ENCODE data around the gene FKBP1A.
"Not testable (repeated sequence)": the region's sequence is repeated elsewhere in the genome, so short reads cannot be mapped to it uniquely, and the experiment has no call there.

Gene FKBP1A

DNA sequence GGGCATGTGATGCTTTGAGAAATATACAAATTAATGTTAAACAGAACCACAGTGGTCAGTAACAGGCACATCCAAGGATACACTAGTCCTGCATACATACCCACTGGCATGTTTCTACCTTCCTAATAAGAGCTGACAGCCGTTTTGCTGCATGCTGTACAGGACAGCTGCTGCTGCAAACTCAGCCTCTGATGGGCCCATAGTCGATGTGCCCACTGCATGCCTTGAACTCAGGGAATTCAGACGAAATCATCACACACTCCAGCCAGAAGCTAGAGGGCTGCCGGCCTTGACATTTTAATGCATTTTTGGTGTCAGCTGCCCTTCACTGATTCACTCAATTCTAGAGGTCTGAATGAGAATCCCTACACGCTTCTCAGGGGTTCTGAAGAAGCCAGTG is 29.3 kb downstream of the FKBP1A start:
- no peak for DNase-seq (ENCODE audit: low read depth)

DNA sequence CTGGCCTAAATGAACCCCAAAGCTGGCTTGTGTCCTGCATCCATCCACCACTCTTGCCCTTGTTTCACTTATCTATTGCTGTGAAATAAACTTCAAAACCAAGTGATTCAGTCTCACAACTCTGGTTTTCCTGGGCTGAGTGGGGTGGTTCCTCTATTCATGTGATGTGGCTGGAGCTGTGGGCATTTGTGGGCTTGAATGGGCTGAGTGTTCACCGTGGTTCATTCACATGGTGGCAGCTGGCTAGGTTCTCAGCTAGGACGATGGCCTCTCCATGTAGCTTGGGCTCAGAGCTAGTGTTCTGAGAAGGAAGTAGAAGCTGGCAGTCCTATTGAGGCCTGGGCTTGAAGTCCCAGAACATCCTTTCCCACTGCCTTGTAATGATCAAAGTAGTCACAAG is 30.4 kb downstream of the FKBP1A start:
- no peak for DNase-seq (ENCODE audit: low read depth)

DNA sequence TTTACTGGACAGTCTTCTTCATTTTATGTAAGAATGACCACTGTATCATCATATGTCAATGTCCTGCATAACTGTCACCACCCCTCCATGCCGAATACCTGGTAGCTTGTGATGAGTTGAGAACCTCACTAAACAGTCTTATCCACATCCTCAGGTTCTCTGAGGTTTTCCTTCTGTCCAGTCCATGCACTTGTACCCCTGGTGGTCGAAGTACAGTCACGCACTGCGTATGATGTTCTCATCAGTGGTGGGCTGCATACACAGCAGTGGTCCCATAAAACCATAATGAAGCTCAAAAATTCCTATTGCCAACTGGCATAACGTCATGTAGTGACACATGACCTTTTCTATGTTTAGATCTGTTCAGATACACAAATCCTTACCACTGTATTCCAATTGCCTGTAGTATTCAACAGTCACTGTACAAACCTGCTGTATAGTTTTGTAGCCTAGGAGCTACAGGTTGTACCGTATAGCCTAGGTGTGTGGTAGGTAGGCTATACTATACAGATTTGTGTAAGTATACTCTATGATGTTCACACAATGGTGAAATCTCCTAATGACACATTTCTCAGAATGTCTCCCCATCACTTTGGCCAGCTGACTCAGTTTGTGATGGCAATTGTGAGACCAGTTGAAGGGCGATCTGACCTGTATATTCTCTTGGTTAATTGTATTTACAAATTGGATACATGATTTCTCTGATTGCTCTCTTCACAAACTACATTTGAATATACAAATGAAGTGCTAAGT is 32.6 kb downstream of the FKBP1A start:
- DNase-seq (ENCODE audit: low read depth): no peak

DNA sequence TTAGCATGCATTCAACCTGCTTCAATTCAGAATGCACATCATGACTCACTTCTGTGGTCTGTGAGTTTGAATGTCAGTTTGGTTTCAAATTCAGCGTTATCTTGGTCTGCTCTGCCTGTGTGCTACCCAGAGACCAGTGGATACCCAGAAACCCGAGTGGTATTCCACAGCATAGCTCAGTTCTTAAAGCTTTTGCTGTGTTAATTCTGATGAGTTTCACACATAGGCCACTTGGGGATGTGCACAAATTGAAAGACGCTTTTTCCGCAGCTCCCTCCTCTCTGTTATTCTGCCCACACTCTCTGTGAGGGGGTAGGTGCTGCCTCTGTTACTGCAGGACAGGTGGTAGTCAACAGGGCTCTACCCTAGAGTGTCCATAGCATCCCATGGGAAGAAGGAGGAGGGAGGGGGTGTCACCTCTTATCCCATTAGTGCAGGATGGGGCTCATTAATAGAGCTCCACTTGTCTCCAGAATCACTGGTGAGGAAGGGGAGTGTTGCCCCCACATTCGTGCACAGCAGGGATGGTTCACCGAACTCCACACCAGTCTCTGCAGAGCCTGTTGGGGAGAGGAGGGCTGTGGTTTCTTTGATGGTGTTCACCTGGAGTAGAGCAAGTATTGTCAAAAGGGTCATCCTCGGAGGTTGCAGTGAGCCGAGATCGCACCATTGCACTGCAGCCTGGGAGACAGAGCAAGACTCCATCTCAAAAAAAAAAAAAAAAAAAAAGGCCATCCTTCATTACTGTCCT is 34.8 kb downstream of the FKBP1A start:
- no peak for DNase-seq (ENCODE audit: low read depth)

DNA sequence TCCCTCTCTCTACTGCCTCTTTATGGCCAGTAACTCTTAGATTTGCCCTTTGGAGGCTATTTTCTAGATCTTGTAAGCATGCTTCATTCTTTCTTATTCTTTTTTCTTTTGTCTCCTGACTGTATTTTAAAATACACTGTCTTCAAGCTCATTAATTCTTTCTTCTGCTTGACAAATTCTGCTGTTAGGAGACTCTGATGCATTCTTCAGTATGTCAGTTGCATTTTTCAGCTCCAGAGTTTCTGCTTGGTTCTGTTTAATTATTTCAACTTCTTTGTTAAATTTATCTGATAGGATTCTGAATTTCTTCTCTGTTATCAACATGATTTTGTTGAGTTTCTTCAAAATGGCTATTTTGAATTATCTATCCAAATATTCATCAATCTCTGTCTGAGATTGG is 38.9 kb downstream of the FKBP1A start:
- no peak for DNase-seq (ENCODE audit: low read depth)

DNA sequence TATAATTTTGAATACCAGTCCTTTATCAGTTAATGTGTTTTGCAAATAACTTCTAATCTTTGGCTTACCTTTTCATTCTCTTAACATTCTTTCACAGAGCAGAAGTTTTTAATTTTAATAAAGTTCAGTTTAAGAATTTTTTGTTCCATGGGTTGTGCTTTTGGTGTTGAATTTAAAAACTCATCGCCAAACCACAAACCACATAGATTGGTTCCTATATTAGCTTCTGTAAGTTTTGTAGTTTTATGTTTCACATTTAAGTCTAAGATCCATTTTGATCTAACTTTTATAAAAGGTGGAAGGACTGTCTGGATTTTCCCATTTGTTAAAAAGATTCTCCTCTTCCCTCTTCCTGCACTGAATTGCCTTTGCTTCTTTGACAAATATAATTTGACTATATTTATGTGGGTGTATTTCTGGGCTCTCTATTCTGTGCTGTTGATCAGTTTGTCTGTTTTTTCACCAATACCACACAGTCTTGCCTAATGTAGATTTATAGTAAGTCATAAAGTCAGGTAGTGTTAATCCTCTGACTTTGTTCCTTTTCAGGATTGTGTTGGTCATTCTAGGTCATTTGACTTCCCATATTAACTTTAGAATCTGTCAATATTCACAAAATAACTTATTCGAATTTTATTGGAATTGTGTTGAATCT is 46.4 kb downstream of the FKBP1A start:
- no peak for DNase-seq (ENCODE audit: low read depth)

DNA sequence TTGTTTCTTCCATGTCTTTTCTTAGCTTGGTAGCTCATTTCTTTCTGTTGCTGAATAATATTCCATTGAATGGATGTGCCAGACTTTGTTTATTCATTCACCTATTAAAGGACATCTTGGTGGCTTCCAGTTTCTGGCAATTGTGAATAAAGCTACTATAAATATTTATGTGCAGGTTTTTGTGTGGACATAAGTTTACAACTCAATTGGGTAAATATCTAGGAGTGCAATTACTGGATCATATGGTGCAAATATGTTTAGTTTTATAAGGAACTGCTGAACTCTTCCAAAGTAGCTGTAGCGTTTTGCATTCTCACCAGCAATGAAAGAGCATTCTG is 47.1 kb downstream of the FKBP1A start:
- no peak for DNase-seq (ENCODE audit: low read depth)

DNA sequence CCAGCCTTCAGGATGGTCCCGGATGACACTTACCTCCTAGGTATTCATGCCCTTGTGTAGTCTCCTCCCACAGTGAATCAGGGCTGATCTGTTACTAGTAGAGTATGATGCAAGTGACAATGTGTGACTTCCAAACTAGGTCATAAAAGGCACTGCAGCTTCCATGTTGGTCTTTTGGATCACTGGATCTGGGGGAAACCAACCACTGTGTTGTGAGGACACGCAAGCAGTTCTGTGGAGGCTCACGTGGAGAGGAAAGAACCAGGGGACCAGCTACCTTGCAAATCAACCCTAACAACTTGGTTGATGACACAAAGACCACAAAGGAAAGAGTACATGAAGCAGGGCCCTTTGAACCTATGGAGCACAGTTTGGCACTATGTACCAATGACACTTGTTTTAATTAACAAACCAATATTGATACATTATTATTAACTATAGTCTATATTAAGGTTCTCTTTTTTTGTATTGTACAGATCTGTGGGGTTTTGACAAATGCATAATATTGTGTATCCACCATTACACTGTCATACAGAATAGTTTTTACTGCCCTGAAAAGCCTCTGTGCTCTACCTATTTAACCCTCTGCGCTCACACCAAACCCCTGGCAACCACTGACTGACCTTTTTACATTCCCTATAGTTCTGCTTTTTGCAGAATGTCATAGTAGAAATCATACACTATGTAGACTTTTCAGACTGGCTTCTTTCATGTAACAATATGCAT is 47.7 kb downstream of the FKBP1A start:
- DNase-seq (ENCODE audit: low read depth): no peak

DNA sequence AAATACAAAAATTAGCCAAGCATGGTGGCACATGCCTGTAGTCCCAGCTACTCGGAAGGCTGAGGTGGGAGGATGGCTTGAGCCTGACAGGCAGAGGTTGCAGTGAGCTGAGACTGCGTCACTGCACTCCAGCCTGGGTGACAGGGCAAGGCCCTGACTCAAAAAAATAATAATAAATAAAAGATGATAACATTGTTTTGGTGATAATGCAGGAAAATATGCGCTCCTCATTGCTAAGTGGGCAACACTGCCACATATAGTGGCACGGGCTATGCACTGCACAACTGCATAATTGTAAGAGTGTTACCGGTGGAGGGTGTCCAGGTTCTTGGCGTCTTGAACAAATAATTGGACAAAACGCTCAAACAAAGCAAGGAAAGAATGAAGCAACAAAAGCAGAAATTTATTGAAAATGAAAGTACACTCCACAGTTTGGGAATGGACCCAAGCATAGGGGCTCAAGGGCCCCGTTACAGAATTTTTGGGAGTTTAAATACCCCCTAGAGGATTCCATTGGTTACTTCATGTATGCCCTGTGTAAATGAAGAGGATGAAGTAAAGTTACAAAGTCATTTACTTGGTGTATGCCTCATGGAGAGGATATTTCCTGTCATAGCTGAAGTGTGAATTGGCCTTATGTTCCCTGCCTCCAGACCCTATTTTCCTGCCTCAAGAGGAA is 49.3 kb downstream of the FKBP1A start:
- not testable (repeated sequence) for DNase-seq (ENCODE audit: low read depth)

DNA sequence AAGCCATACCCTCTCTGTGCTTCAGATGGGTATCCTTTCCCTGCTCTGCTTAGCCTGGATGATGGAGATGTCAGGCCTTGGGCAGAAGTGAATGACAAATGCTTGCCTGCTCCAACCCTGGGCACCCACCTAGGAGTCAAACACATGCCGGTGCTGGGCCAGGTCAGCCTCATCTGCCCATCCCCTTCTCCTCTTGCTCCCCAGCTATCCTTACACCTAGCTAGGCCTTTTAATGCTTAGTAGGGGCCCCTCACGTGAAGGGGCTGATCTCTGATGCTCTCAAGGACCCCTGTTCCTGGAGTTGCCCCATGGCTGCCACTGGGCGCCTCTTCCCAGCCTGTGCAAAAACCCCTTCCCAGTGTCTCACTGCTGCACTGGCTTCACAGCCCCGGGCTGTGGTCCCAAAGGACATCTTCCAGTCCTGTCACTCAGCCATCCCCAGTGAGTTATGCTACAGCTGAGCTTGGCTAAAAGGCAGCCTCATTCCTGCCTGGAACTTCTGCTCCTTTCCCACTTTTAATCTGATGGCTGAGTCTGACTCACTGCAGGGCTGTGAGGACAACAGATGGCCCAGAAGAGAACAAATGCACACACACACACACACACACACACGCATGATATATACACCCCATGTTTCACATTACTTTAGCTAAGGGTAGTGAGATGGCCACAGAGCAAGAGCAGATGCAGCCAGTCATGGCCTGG is 51.1 kb downstream of the FKBP1A start:
- DNase-seq (ENCODE audit: low read depth): no peak

DNA sequence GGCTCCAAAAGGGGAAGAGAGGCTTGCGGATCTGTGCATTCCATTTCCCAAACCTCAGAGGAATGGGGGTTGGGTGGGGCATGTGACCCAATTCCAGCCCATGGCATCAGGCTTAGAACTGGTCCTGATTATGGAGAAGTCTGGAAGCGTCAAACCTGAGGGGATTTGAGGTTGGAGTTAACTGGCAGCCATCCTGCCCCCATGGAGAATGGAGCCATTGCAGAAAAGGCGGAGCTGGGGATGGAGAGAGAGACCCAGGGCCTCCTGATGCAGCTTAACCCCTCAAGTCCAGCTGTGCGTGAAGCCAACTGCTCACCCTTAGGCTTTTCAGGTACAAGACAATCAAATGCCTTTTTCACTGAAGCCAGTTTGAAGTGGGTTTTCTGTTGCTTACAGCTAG is 54.1 kb downstream of the FKBP1A start:
- DNase-seq (ENCODE audit: low read depth): no peak

DNA sequence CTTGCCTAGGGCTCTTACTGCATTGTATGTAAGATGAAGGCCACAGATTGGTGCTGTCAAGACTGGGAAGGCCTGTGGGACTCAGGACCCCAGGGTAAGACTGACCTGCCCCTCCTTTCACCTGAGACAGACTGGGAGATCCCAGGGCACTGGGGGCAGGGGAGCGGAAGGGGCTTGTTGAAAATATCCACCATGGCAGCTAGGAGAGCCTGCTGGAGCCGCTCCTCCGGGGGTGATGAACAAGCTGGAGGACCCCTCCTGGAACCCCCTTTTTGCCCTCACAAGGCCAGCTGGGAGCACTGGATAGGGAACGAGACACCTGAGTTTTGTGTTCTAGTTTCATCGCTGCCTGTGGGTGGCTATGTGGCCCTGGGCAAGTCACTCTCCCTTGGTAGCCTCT is 54.8 kb downstream of the FKBP1A start:
- DNase-seq (ENCODE audit: low read depth): no peak

DNA sequence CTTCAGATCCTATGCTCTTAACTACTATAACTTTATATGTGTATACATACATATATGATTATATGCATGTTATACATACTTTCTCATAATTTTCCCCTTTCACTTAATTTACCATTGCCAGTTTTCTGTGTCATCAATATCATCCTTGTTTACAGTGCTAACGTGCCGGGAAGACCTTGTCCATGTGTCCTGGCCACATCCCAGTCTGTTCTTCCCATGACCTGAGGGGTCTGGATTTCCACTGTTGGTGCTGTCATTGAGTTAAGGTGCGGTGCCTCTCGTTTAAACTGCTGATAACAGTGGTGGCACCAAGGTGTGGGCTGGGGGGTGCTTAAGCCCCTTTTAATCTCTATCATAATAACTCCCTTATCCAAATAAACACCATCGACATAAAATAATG is 55.4 kb downstream of the FKBP1A start:
- no peak for DNase-seq (ENCODE audit: low read depth)

DNA sequence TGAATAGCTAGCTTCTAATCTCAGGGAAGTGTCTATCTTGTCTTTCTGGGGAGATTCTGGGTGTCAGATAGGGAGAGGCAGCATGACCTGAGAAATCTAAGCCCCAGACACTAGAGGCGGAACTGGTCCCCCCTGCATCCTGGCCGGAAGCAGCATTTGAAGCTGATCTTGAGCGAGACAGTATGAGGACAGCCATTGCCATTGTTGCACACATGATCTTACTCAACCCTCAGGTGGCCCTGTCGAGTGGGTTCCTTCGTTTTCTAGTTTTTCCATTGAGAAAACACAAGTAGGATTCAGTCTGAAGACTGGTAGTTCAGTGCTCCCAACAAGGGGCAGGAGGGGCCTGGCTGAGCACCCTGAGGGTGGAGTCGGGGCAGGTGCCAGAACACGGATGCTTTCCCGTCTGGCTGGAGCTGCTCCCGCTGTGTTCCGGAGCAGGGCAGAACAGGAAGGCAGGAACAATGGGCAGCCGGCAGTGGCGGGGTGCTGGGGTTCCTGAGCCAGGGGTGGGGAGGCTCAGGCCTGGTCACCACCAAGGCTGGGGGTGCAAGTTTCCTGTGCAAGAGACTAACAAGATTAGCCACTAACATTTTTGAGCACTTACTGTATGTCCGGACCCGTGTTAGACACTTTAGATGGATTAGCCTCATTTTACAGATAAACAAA is 56.0 kb downstream of the FKBP1A start:
- no peak for DNase-seq (ENCODE audit: low read depth)

DNA sequence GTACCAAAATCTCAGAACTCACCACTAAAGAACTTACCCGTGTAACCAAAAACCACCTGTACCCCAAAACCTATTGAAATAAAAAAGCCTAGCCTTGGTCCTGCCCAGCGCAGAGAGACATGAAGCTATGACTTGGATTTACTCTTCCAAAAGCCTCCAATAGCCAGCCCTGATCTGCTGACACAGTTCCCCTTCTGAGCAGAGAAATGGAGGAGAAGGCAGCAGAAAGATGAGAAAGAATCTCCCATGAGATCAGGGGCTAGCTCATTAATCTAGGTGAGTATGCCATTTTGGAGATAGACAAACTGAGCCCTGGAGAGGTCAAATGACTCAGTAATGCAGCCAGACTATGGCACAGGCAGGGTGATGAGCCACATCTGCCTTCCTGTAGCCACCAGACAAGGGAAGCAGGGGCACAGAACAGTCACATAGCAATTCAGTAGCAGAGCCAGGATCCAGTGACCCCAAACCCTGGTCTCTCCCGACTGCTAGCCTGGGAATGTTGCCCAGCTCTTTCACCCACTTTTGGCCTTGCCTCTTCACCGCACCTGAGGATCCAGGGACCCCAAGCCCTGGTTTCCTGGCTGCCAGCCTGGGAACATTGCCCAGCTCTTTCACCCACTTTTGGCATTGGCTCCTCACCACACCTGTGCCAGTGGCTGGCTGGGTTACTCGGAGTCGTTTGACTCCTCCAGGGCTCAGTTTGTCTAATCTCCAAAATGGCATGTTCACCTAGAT is 56.7 kb downstream of the FKBP1A start:
- no peak for DNase-seq (ENCODE audit: low read depth)

DNA sequence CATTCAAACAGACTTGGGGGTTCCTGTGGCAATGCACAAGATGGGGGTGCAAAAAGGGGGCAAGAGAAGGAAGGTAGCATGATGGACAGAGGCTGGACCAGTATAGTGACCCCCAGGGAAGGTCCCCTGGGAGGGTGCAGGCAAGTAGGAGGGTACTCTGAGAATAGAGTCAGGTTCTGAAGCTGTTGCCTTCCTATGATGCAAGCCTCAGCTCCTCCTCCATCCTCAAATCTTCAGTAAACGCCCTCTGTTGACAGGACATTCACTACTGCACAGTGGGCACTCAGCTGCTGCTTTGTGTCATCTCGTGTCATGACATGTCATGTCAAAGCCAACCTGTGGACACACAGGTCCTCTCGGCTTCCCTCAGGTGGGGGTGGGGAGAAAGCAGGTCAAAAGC is 58.1 kb downstream of the FKBP1A start:
- DNase-seq (ENCODE audit: low read depth): no peak

DNA sequence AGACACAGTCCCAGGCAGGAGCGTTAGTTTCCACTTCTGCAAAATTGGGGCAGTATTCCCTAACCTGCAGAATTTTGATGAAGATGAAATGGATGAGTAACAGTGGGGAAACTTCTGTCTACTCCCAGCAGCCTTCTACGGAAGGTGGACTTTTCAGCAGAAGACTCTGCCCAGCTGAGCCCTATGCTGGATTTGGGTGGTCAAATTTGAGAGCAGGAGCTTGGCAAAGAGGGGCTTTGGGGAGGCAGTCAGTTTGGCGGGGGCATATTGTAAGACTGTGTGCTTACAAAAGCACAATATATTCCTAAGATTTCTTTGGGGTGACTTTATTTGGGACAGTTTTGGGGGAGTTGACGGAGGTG is 58.5 kb downstream of the FKBP1A start:
- DNase-seq (ENCODE audit: low read depth): no peak

DNA sequence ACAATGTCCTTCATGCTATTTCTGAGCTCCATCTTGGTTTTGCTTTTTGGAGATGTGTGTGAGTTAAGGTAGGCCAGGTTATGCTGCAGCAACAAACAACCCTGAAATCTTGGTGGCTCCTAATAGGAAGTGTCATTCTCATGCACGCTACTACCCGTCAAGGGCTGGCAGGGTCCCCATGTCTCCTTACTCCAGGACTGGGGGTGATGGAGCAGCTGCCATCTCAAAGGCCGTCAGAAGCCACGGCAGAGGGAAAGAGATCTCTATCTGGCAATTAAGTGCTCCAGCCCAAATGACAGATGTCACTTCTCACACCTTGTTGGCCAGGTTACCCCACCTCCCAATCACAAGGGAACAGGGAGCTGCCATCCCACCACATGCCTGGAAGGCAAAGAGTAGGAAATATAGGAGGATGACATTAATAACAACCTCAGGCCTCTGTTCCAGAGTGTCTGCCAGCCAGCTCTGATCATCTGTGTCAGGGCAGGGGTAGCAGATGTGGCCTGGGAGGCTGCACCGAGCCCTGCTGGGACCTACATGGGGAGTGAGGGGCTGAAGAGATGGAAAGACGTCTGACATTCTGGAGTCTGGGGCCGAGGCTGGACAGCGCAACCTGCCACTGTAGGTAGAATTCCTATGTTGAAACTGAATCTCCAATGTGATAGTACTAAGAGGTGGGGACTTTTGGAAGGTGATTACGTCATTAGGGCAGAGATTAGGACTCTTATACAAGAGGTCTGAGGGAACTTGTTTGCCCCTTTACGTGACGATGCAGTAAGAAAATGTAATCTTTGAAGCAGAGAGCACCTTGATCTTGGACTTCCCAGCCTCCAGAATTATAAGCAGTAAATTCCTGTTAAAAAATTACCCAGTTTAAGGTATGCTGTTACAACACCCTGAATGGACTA is 59.1 kb downstream of the FKBP1A start:
- DNase-seq (ENCODE audit: low read depth): no peak

DNA sequence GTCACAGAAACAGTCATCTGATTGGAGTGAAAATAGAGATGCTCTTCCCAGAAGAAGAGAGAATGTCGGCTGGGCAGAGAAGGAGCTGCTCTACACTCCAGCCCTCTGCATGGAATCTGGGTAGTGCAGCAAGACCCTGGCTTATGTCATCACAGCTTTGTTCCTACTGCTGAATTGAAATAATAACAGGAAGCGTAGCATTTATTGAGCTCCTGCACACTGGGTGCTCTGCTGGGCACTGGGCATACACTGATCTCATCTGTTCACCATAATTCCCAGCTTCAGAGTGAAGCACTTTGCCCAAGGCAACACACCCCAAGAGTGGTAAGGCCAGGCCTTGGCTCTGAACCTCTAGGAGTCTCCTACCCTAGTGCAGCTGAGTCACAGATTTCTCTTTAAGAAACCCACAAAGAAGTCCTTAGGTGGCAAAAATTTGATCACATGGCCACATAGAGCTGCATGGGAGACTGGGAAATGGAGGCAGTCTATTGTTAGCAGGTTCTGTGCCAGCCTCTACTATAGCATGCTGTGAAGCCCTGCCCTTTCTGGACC is 60.0 kb downstream of the FKBP1A start:
- DNase-seq (ENCODE audit: low read depth): no peak
